Neural cell (in vitro differentiated cells): ENCODE data around the gene TRMT44. TPM values are rescaled to one million over a fixed set of nuclear protein-coding genes. Genes with fewer than 3 reads are reported as not detected.
A peak's percentile ranks its signal among the peaks of the same experiment; 100 is the strongest.

Experiments used
- H2AFZ ChIP-seq: fragments of 200-600, 300-800 bp; sonication (generic), shearing (Covaris generic); 2 replicates; pipeline ENCODE4 v1.6.0; 2014; ENCODE audit warnings: low read depth, mild to moderate bottlenecking, antibody characterized with exemption, low read length, moderate library complexity
- H3F3A ChIP-seq: fragments of 200-600 bp; shearing (Covaris generic); 2 replicates; pipeline ENCODE4 v1.6.1; 2016; ENCODE audit warnings: mild to moderate bottlenecking, moderate library complexity, mixed read lengths, antibody characterized with exemption, low read length; ENCODE audit not compliant: insufficient read depth, poor library complexity, severe bottlenecking
- H3K27ac ChIP-seq: fragments of 200-600, 300-800 bp; sonication (generic), shearing (Covaris generic); 2 replicates; pipeline ENCODE4 v1.5.1; 2014; ENCODE audit warnings: mild to moderate bottlenecking, low read length, moderate library complexity
- H3K27me3 ChIP-seq: fragments of 300-800, 200-600 bp; sonication (generic), shearing (Covaris generic); 2 replicates; pipeline ENCODE4 v1.6.0; 2014; ENCODE audit warnings: mild to moderate bottlenecking, low read depth, low read length, moderate library complexity; ENCODE audit not compliant: insufficient read depth
- H3K36me3 ChIP-seq: fragments of 300-800, 200-600 bp; sonication (generic), shearing (Covaris generic); 2 replicates; pipeline ENCODE4 v1.5.1; 2014; ENCODE audit warnings: mild to moderate bottlenecking, antibody characterized with exemption, low read length, moderate library complexity; ENCODE audit not compliant: insufficient read depth
- H3K4me2 ChIP-seq: fragments of 300-800, 200-600 bp; sonication (generic), shearing (Covaris generic); 2 replicates; pipeline ENCODE4 v1.6.0; 2014; ENCODE audit warnings: mild to moderate bottlenecking, low read length
- H3K4me3 ChIP-seq: fragments of 300-800, 200-600 bp; sonication (generic), shearing (Covaris generic); 2 replicates; pipeline ENCODE4 v1.5.1; 2014; ENCODE audit warnings: mild to moderate bottlenecking, low read length, moderate library complexity
- H3K79me2 ChIP-seq: fragments of 200-600 bp; shearing (Covaris generic); replicated peaks from 2 replicates; pipeline ENCODE4 v1.6.0; 2014; ENCODE audit warnings: mild to moderate bottlenecking, low read length, moderate library complexity; ENCODE audit not compliant: insufficient read depth
- H3K9ac ChIP-seq: fragments of 300-800, 200-600 bp; sonication (generic), shearing (Covaris generic); 2 replicates; pipeline ENCODE4 v1.6.1; 2016; ENCODE audit warnings: mild to moderate bottlenecking, low read length, mixed read lengths
- H3K9me2 ChIP-seq: fragments of 200-600 bp; shearing (Covaris generic); 2 replicates; pipeline ENCODE4 v1.6.1; 2016; ENCODE audit warnings: mild to moderate bottlenecking, low read length, mixed read lengths; ENCODE audit not compliant: insufficient read depth
- H3K9me3 ChIP-seq: fragments of 200-600, 300-800 bp; sonication (generic), shearing (Covaris generic); 2 replicates; pipeline ENCODE4 v1.6.1; 2016; ENCODE audit warnings: mild to moderate bottlenecking, mixed run types, low read length, moderate library complexity, mixed read lengths
- H4K20me1 ChIP-seq: fragments of 200-600 bp; shearing (Covaris generic); 2 replicates; pipeline ENCODE4 v1.6.1; 2016; ENCODE audit warnings: mild to moderate bottlenecking, mixed run types; ENCODE audit not compliant: insufficient read depth
- EP300 ChIP-seq: fragments of 450-650 bp; conservative IDR thresholded peaks from 2 replicates; pipeline ENCODE4 v1.6.1; 2014; ENCODE audit warnings: antibody characterized with exemption, mild to moderate bottlenecking, moderate library complexity; ENCODE audit not compliant: poor library complexity, severe bottlenecking
- EZH2 ChIP-seq: fragments of 200-600, 300-800 bp; shearing (Covaris generic), sonication (generic); IDR thresholded peaks from 2 replicates; pipeline ENCODE4 v1.6.1; 2014; ENCODE audit warnings: antibody characterized with exemption, low read length, borderline replicate concordance, mild to moderate bottlenecking; ENCODE audit not compliant: insufficient read depth, poor library complexity, severe bottlenecking
- MXI1 ChIP-seq: fragments of 450-650 bp; conservative IDR thresholded peaks from 2 replicates; pipeline ENCODE4 v1.6.1; 2014; ENCODE audit warnings: antibody characterized with exemption, mild to moderate bottlenecking; ENCODE audit not compliant: poor library complexity, severe bottlenecking
- POLR2AphosphoS5 ChIP-seq: IDR thresholded peaks from 2 replicates; pipeline ENCODE4 v1.6.1; 2012
- RAD21 ChIP-seq: fragments of 450-650 bp; conservative IDR thresholded peaks from 2 replicates; pipeline ENCODE4 v1.6.1; 2014; ENCODE audit warnings: antibody characterized with exemption, mild to moderate bottlenecking, moderate library complexity
- SMC3 ChIP-seq: fragments of 450-650 bp; conservative IDR thresholded peaks from 2 replicates; pipeline ENCODE4 v1.6.1; 2014; ENCODE audit warnings: antibody characterized with exemption, mild to moderate bottlenecking, moderate library complexity; ENCODE audit not compliant: poor library complexity
- TAF1 ChIP-seq: IDR thresholded peaks from 2 replicates; pipeline ENCODE4 v1.6.1; 2012; ENCODE audit warnings: low read depth
- polyA minus RNA-seq: library from RNA; depleted of rRNA, polyadenylated mRNA; stranded (reverse); fragments of >200 nt; gene quantifications from 2 replicates; pipeline ENCODE4 v1.2.3, GENCODE V29; 2014
- polyA plus RNA-seq: library from polyadenylated mRNA; depleted of rRNA; stranded (reverse); fragments of >200 nt; gene quantifications from 2 replicates; pipeline ENCODE4 v1.2.3, GENCODE V29; 2014
- TF ChIP-seq, protein P1 (sequence below): fragments of 450-650 bp; IDR thresholded peaks from 2 replicates; pipeline ENCODE4 v1.5.1; 2014; ENCODE audit warnings: antibody characterized with exemption, mild to moderate bottlenecking, moderate library complexity; ENCODE audit not compliant: poor library complexity, severe bottlenecking
- TF ChIP-seq, protein P2 (sequence below): IDR thresholded peaks from 2 replicates; pipeline ENCODE4 v1.6.1; 2012; ENCODE audit warnings: borderline replicate concordance

TRMT44 gene, protein sequence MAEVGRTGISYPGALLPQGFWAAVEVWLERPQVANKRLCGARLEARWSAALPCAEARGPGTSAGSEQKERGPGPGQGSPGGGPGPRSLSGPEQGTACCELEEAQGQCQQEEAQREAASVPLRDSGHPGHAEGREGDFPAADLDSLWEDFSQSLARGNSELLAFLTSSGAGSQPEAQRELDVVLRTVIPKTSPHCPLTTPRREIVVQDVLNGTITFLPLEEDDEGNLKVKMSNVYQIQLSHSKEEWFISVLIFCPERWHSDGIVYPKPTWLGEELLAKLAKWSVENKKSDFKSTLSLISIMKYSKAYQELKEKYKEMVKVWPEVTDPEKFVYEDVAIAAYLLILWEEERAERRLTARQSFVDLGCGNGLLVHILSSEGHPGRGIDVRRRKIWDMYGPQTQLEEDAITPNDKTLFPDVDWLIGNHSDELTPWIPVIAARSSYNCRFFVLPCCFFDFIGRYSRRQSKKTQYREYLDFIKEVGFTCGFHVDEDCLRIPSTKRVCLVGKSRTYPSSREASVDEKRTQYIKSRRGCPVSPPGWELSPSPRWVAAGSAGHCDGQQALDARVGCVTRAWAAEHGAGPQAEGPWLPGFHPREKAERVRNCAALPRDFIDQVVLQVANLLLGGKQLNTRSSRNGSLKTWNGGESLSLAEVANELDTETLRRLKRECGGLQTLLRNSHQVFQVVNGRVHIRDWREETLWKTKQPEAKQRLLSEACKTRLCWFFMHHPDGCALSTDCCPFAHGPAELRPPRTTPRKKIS
- polyA plus RNA-seq (20.6 and 21.8 TPM in 2 replicates), polyA minus RNA-seq (35.8 and 42.6 TPM in 2 replicates)

DNA sequence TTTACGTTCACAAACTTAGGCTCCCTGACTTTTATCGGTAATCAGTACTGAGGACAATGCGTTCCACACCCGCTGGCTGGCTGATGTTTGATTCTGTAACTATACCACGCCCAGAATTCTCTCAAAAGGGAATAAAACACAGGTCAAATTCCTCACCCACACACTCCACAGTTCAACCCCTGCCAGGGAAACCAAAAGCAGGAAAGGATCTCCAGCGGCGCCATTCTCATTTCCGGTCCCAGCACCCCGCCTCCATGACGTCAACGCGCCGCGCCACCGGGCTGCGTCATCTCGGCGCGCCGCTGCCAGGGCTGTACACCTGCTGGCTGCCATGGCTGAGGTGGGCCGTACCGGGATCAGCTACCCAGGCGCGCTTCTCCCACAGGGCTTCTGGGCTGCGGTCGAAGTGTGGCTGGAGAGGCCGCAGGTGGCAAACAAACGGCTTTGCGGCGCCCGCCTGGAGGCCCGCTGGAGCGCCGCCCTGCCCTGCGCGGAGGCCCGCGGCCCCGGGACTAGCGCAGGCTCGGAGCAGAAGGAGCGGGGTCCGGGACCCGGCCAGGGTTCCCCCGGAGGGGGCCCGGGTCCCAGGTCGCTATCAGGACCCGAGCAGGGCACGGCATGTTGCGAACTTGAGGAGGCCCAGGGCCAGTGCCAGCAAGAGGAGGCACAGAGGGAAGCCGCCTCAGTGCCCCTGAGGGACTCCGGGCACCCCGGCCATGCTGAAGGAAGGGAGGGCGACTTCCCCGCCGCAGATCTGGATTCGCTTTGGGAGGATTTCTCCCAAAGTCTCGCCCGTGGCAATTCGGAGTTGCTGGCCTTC lies at the start of gene TRMT44, which contains the start of gene ACOX3:
TRMT44 (plus strand) TSS at position 286 of the 820 bp plus-strand sequence; CDS start at position 332, 46 bp downstream.
ACOX3 (minus strand) TSS at position 232 of the 820 bp plus-strand sequence. CDS start 24,202 bp downstream, outside the sequence.
- Histone ChIP-seq H3K4me2 (peak within 1 kb of the TSS; percentile 89), H3K9ac (peak within 1 kb of the TSS; percentile 75), H3F3A (no peaks in the 10 kb centered on the region), H3K36me3 (no peaks in the 10 kb centered on the region), H3K4me3 (peak within 1 kb of the TSS; percentile 99), H3K9me3 (no peaks in the 10 kb centered on the region), H3K27me3 (no peaks in the 10 kb centered on the region), H3K27ac (peak within 1 kb of the TSS; percentile 73), H3K9me2 (no peaks in the 10 kb centered on the region), H3K79me2 (peaks cover 32% of the 10 kb centered on the region), H2AFZ (peak within 1 kb of the TSS; percentile 82), H4K20me1 (no peaks in the 10 kb centered on the region)
- peak; percentile 55 for TF ChIP-seq TAF1
- peak; percentile 42 for TF ChIP-seq SMC3
- TF ChIP-seq EP300 = peak; percentile 63
- TF ChIP-seq RAD21 = no peak
- TF ChIP-seq, protein P1, sequence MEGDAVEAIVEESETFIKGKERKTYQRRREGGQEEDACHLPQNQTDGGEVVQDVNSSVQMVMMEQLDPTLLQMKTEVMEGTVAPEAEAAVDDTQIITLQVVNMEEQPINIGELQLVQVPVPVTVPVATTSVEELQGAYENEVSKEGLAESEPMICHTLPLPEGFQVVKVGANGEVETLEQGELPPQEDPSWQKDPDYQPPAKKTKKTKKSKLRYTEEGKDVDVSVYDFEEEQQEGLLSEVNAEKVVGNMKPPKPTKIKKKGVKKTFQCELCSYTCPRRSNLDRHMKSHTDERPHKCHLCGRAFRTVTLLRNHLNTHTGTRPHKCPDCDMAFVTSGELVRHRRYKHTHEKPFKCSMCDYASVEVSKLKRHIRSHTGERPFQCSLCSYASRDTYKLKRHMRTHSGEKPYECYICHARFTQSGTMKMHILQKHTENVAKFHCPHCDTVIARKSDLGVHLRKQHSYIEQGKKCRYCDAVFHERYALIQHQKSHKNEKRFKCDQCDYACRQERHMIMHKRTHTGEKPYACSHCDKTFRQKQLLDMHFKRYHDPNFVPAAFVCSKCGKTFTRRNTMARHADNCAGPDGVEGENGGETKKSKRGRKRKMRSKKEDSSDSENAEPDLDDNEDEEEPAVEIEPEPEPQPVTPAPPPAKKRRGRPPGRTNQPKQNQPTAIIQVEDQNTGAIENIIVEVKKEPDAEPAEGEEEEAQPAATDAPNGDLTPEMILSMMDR = no peak
- TF ChIP-seq, protein P2, sequence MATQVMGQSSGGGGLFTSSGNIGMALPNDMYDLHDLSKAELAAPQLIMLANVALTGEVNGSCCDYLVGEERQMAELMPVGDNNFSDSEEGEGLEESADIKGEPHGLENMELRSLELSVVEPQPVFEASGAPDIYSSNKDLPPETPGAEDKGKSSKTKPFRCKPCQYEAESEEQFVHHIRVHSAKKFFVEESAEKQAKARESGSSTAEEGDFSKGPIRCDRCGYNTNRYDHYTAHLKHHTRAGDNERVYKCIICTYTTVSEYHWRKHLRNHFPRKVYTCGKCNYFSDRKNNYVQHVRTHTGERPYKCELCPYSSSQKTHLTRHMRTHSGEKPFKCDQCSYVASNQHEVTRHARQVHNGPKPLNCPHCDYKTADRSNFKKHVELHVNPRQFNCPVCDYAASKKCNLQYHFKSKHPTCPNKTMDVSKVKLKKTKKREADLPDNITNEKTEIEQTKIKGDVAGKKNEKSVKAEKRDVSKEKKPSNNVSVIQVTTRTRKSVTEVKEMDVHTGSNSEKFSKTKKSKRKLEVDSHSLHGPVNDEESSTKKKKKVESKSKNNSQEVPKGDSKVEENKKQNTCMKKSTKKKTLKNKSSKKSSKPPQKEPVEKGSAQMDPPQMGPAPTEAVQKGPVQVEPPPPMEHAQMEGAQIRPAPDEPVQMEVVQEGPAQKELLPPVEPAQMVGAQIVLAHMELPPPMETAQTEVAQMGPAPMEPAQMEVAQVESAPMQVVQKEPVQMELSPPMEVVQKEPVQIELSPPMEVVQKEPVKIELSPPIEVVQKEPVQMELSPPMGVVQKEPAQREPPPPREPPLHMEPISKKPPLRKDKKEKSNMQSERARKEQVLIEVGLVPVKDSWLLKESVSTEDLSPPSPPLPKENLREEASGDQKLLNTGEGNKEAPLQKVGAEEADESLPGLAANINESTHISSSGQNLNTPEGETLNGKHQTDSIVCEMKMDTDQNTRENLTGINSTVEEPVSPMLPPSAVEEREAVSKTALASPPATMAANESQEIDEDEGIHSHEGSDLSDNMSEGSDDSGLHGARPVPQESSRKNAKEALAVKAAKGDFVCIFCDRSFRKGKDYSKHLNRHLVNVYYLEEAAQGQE = peak; percentile 64
- TF ChIP-seq EZH2 = no peak
- peak; percentile 90 for TF ChIP-seq POLR2AphosphoS5
- peak; percentile 99 for TF ChIP-seq MXI1

DNA sequence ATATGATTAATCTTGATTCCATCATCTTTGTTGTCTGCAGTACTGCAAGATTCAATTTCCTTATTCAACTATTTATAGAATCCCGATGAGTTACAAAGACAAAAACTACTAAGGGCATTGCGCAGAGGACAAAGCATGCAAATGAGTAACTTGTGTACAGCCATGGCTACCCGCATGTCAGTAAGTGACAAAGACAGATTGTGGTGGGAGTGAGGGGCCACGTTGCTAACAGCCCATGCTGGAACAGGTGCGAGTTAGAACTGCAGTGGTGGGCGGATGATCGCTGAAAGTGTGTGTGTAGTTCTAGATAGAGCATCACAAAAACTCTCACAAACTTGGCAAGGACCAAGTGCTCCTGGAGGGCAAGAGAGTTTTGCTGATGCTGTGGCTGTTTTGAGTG lies 49.5 kb upstream of the TRMT44 start:
- H3K79me2 ChIP-seq = no peaks in the 10 kb centered on the region
- no peak overlapping the region for H3K4me2 ChIP-seq
- peaks cover 3% of the 10 kb centered on the region for H3K36me3 ChIP-seq
- no peak overlapping the region for H3K4me3 ChIP-seq
- H3F3A ChIP-seq = peaks cover 4% of the 10 kb centered on the region
- no peaks in the 10 kb centered on the region for H3K27me3 ChIP-seq
- no peaks in the 10 kb centered on the region for H4K20me1 ChIP-seq
- H2AFZ ChIP-seq = no peak overlapping the region
- TF ChIP-seq, protein P1 = no peak
- TF ChIP-seq EP300 = no peak
- no peak for TF ChIP-seq MXI1
- TF ChIP-seq, protein P2 = no peak
- TF ChIP-seq POLR2AphosphoS5 = no peak
- H3K9me3 ChIP-seq = no peaks in the 10 kb centered on the region
- H3K9me2 ChIP-seq = no peaks in the 10 kb centered on the region
- H3K27ac ChIP-seq = no peak overlapping the region
- no peak overlapping the region for H3K9ac ChIP-seq
